SU-DHL-6 (cell line): ENCODE data around the gene LCK.

ENCODE experiments used
- EZH2phosphoT487 ChIP-seq: fragments of 200-600 bp; sonication (generic), shearing (Covaris generic); conservative IDR thresholded peaks from 2 replicates; pipeline ENCODE4 v1.6.1; 2018; ENCODE audit warnings: mild to moderate bottlenecking, antibody characterized with exemption, low read length, moderate library complexity, mixed read lengths
- TF ChIP-seq, protein P1 (sequence below): fragments of 200-600 bp; sonication (generic); IDR thresholded peaks from one replicate; pipeline ENCODE4 v1.5.1; 2017; ENCODE audit warnings: antibody characterized with exemption, mild to moderate bottlenecking, low read length, moderate library complexity; ENCODE audit not compliant: insufficient read depth, poor library complexity, severe bottlenecking

- TF ChIP-seq, protein P1, sequence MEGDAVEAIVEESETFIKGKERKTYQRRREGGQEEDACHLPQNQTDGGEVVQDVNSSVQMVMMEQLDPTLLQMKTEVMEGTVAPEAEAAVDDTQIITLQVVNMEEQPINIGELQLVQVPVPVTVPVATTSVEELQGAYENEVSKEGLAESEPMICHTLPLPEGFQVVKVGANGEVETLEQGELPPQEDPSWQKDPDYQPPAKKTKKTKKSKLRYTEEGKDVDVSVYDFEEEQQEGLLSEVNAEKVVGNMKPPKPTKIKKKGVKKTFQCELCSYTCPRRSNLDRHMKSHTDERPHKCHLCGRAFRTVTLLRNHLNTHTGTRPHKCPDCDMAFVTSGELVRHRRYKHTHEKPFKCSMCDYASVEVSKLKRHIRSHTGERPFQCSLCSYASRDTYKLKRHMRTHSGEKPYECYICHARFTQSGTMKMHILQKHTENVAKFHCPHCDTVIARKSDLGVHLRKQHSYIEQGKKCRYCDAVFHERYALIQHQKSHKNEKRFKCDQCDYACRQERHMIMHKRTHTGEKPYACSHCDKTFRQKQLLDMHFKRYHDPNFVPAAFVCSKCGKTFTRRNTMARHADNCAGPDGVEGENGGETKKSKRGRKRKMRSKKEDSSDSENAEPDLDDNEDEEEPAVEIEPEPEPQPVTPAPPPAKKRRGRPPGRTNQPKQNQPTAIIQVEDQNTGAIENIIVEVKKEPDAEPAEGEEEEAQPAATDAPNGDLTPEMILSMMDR = no peak
- TF ChIP-seq EZH2phosphoT487 = no peak
Observed at GRCh38 chr1:32266921-32267591, 16.0 kb downstream of the LCK start.
